ENCODE measurements around the gene CPB1. TPM values are rescaled to one million over a fixed set of nuclear protein-coding genes. Genes with fewer than 3 reads are reported as not detected.

Gene CPB1
- total RNA-seq, 1 experiment from 2014 or later, result not detected

- no peak for DNase-seq (ENCODE audit: low read depth)
Observed at GRCh38 chr3:148828136-148828690, 602 bp downstream of the CPB1 start.

- DNase-seq (ENCODE audit: low read depth), result no peak
Observed at GRCh38 chr3:148829926-148830325, 2.3 kb downstream of the CPB1 start.

- DNase-seq (ENCODE audit: low read depth), result peak; percentile 49
Observed at GRCh38 chr3:148833223-148833622, 5.6 kb downstream of the CPB1 start.

GRCh38 chr3:148839805-148840204 lies 12.2 kb downstream of the CPB1 start:
- no peak for DNase-seq (ENCODE audit: low read depth)

- DNase-seq (ENCODE audit: low read depth), result no peak
Observed at GRCh38 chr3:148840451-148840850, 12.8 kb downstream of the CPB1 start.

GRCh38 chr3:148845756-148846395 lies 18.3 kb downstream of the CPB1 start:
- DNase-seq (ENCODE audit: low read depth), result no peak

- DNase-seq (ENCODE audit: low read depth), result peak; percentile 26
Observed at GRCh38 chr3:148847351-148847750, 19.7 kb downstream of the CPB1 start.

- no peak for DNase-seq (ENCODE audit: low read depth)
Observed at GRCh38 chr3:148848410-148848809, 20.8 kb downstream of the CPB1 start.

- no peak for DNase-seq (ENCODE audit: low read depth)
Observed at GRCh38 chr3:148852271-148852992, 24.8 kb downstream of the CPB1 start.

- no peak for DNase-seq (ENCODE audit: low read depth)
Observed at GRCh38 chr3:148853076-148853475, 25.5 kb downstream of the CPB1 start.

- no peak for DNase-seq (ENCODE audit: low read depth)
Observed at GRCh38 chr3:148854061-148854460, 26.4 kb downstream of the CPB1 start.

GRCh38 chr3:148856384-148856783 lies 28.8 kb downstream of the CPB1 start:
- DNase-seq (ENCODE audit: low read depth), result no peak

GRCh38 chr3:148857316-148857715 lies 29.7 kb downstream of the CPB1 start:
- no peak for DNase-seq (ENCODE audit: low read depth)

- peak; percentile 53 for DNase-seq (ENCODE audit: low read depth)
Observed at GRCh38 chr3:148861277-148861869, 33.8 kb downstream of the CPB1 start.

- no peak for DNase-seq (ENCODE audit: low read depth)
Observed at GRCh38 chr3:148863297-148863696, 35.7 kb downstream of the CPB1 start.

GRCh38 chr3:148863814-148864213 lies 36.2 kb downstream of the CPB1 start:
- no peak for DNase-seq (ENCODE audit: low read depth)

GRCh38 chr3:148865049-148865448 lies 37.4 kb downstream of the CPB1 start, which contains the start of gene CPA3:
CPA3 (plus strand) TSS chr3:148865296; CDS start chr3:148865308, 12 bp downstream.
- no peak for DNase-seq (ENCODE audit: low read depth)

GRCh38 chr3:148866261-148866660 lies 38.6 kb downstream of the CPB1 start:
- peak; percentile 36 for DNase-seq (ENCODE audit: low read depth)

GRCh38 chr3:148873270-148873927 lies 45.8 kb downstream of the CPB1 start:
- DNase-seq (ENCODE audit: low read depth), result no peak

- DNase-seq (ENCODE audit: low read depth), result no peak
Observed at GRCh38 chr3:148873977-148874376, 46.4 kb downstream of the CPB1 start.

GRCh38 chr3:148878095-148878494 lies 50.5 kb downstream of the CPB1 start:
- DNase-seq (ENCODE audit: low read depth), result no peak

GRCh38 chr3:148879256-148879655 lies 51.6 kb downstream of the CPB1 start:
- no peak for DNase-seq (ENCODE audit: low read depth)
